ENCODE data around the gene MBNL1.

DNA sequence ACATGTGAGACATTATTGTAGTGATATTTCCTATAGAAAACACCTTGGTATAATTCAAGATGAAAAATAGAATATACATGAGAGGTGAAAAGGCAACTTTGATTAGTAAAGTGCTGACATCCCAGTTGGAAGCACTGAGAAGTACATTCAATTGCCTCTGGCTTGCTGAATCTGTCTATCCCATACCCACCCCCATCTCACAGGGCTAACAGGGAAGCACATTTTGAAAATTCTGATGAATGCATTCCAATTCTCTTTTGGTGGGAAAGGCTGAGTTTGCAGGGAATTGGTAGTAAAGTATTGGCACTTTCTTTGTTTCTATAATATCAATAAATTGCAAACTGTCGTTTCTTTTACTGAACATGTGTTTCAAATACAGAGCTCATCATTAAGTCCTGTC, 122.9 kb downstream of the MBNL1 start:
- TF ChIP-seq, protein P1, sequence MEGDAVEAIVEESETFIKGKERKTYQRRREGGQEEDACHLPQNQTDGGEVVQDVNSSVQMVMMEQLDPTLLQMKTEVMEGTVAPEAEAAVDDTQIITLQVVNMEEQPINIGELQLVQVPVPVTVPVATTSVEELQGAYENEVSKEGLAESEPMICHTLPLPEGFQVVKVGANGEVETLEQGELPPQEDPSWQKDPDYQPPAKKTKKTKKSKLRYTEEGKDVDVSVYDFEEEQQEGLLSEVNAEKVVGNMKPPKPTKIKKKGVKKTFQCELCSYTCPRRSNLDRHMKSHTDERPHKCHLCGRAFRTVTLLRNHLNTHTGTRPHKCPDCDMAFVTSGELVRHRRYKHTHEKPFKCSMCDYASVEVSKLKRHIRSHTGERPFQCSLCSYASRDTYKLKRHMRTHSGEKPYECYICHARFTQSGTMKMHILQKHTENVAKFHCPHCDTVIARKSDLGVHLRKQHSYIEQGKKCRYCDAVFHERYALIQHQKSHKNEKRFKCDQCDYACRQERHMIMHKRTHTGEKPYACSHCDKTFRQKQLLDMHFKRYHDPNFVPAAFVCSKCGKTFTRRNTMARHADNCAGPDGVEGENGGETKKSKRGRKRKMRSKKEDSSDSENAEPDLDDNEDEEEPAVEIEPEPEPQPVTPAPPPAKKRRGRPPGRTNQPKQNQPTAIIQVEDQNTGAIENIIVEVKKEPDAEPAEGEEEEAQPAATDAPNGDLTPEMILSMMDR (IDR thresholded peaks at IDR 0.05): no peak
- no peak for TF ChIP-seq POLR2A (IDR thresholded peaks at IDR 0.05)

All from testis (tissue), 2 donors.